Fibroblast of pulmonary artery (primary cell): ENCODE measurements around the gene AP1M1.

ENCODE experiments used
- DNase-seq: peaks from one replicate; pipeline ENCODE4 v3.0.0-alpha.2; 2010; ENCODE audit warnings: low read depth
- H3K4me3 ChIP-seq: replicated peaks from 2 replicates; pipeline ENCODE4 v1.5.1; 2011; ENCODE audit warnings: low read depth, mild to moderate bottlenecking, control low read depth, low read length, moderate library complexity
- CTCF ChIP-seq: IDR thresholded peaks from 2 replicates; pipeline ENCODE4 v1.5.1; 2011; ENCODE audit warnings: mild to moderate bottlenecking, control low read depth, low read length, inconsistent platforms; ENCODE audit errors: missing control alignments

Gene AP1M1

GRCh38 chr19:16197622-16198369 is at the start of gene AP1M1:
AP1M1 (plus strand) TSS chr19:16197911; CDS start chr19:16198027, 116 bp downstream.
- peak within 1 kb of the TSS; percentile 98 for H3K4me3 ChIP-seq
- DNase-seq = peak; percentile 98
- no peak for TF ChIP-seq CTCF

GRCh38 chr19:16148443-16149229 is 49.1 kb upstream of the AP1M1 start:
- no peak for DNase-seq
- H3K4me3 ChIP-seq = no peak overlapping the region
- TF ChIP-seq CTCF = no peak

- no peak overlapping the region for H3K4me3 ChIP-seq
- no peak for DNase-seq
- TF ChIP-seq CTCF = no peak
Measured at GRCh38 chr19:16153582-16154336, 44.0 kb upstream of the AP1M1 start.

GRCh38 chr19:16154557-16154956 is 43.2 kb upstream of the AP1M1 start:
- no peak overlapping the region for H3K4me3 ChIP-seq
- no peak for TF ChIP-seq CTCF
- DNase-seq = no peak

GRCh38 chr19:16155128-16155527 is 42.6 kb upstream of the AP1M1 start:
- DNase-seq = no peak
- no peak for TF ChIP-seq CTCF
- H3K4me3 ChIP-seq = no peak overlapping the region

GRCh38 chr19:16156904-16157303 is 40.8 kb upstream of the AP1M1 start:
- DNase-seq = no peak

More at GRCh38 chr19:16156904-16157303, 40.8 kb upstream of the AP1M1 start:
- no peak overlapping the region for H3K4me3 ChIP-seq
- TF ChIP-seq CTCF = no peak
